ENCODE measurements around the gene NPPA.

GRCh38 chr1:11813021-11813420, 34.6 kb downstream of the NPPA start:
- TF ChIP-seq CTCF (IDR thresholded peaks at IDR 0.05; ENCODE audit: low read length) (no peak), EZH2 (IDR thresholded peaks at IDR 0.05; ENCODE audit: borderline replicate concordance, low read length) (no peak)

Data from OCI-LY1 (cell line).